Germinal center (tissue), 1 donor: ENCODE data around the gene KCNH4.

Source experiments
- DNase-seq: peaks from one replicate; pipeline ENCODE4 v3.0.0; 2012; ENCODE audit warnings: mixed read lengths, low spot score

Gene KCNH4

DNA sequence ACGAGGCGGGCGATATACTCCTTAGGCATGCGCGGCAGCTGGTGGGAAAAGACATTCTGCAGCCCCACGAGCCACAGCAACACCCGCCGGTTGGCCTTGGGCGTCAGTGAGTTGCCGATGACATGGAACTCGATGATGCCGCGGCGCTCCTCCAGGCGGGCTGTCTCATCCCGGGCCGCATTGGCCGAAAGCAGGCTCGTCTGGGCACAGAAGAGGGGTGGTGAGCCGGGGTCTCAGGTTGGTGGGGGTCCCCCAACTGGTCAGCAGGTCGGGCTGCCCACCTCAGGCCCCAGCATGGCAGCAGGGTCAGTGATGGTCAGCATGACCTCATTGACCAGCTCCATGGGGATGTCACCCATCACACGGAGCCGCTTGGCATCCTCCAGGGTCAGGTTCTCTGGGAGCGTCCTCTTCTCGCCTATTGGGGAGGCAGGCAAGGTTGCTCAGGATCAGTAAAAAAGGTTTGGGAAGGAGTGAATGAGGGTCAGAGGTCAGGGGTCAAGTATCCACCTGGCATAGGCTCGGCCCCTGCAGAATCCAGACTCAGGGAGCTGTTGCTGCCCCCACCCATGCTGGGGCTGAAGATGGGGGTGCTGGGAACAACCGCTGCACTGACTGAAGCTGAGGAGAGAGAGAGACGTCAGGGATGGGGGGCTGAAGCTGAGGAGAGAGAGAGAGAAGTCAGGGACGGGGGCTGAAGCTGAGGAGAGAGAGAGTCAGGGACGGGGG is 63.4 kb downstream of the KCNH4 start:
- DNase-seq, result no peak

DNA sequence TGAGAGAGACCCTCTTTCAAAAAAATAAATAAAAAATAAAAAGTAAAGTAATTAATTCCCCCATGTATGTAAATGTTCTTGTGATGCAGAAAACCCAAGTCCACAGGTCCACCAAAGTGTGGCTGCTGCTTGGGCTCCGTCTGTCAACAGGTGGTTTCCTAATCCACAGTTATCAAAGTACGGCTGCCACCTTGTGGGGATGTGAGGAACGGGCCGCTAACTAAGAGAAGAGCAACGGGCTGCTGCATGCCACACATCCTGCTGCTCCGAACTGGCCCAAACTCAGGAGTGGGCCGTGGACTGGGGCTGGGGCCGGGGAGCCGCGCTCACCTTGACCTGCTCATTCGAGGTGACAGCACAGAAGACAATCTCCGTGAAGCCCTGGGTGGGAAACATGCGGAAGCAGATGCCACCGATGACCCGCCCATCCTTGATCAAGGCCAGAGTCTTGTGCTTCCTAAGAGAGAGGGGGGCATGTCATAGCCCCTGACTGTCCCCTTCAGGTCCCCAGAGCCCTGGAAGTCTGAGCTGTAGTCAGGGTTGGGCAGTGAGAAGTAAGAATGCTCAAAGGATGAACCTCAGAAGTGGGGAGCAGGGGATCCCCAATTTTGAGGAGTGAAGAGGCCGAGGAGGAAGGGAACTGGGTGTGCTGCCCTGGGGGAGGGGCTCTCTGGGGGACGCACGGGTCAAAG is 64.1 kb downstream of the KCNH4 start:
- peak; percentile 79 for DNase-seq

DNA sequence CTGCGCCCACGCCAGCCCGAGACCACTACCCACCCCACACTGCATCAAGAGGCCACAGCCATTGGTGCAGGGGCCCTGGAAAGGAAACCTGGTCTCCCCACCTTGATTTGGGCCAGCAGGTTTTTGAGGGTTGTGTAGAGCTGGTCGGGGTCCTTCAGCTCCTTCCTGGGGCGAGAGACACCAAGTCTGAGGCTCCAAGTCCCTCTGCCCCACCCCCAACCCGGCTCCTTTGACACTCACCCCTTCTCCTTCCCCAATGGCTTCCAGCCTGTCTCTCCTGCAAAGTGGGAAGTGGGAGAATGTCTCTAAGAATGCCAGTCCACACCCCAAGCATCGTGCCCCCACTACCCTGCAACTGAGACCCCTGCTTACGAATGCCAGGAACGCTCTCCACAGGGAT is 66.8 kb downstream of the KCNH4 start:
- no peak for DNase-seq

- no peak for DNase-seq
Observed at GRCh38 chr17:42113293-42114069, 67.5 kb downstream of the KCNH4 start.

GRCh38 chr17:42112552-42113176 is 68.3 kb downstream of the KCNH4 start, which contains the start of gene DHX58:
Gene DHX58, minus strand, starts transcription at chr17:42112714. Its CDS starts 822 bp downstream, at chr17:42111892.
- peak; percentile 91 for DNase-seq

GRCh38 chr17:42111871-42112551 is 68.9 kb downstream of the KCNH4 start:
- no peak for DNase-seq

DNA sequence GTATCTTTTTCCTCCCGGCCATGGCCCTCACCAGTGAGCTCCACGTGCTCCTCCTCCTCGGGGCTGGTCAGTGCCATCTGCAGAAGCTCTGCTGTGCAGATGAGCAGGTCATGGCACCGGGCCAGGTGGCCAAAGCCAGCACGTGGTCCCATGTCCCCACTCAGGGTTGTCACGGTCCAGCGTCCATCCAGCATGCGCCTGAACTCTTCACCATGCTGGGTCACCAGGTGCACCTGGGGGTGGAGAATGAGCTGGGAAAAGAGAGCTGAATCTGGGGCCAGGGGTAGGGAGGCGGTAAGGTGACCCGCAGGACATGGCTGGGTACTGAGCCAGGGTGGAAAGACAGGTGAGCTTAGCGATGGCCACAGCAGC is 69.7 kb downstream of the KCNH4 start:
- no peak for DNase-seq

DNA sequence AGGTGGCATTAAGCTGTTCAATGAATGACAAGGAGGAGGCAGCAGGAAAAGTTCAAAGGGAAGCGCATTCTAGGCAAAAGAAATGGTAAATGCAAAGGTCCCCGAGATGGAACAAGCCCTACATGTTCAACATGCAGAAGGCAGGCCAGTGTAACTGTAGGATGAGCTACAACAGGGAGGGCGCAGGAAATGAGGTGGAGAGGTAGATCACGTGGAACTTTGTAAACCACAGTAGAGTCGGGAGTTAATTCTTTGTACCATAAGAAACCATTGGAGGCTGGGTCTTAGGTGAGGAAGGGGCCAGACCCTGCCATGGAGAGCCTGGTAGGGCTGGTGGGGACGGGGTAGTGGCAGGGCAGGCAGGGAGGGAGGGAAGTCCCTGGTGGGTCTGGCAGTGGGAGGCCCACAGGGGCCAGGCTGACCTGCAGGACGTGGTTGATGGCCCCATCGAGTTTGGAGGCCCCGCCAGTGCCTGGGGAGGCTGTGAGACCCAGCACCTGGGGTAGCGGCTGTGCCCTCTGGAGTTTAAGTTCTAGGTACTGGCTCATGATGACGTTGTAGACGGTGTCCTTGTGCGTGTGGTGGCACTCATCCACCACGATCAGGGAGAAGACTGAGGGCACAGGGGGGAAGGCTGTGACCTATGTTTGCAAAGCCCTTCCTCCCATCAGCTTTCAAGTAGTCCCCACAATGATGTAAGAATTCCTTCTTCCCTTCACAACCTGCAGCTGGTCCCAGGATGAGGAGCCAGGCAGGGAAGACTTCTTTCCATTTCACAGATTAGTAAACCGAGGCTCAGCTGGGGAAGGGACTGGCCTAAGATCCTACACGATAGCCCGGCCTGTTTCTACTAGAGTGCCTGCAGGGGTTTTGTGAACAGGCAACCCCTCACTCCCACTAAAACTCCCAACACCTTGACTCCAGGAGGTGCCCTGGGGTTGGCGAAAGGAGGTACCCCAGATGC is 70.4 kb downstream of the KCNH4 start:
- DNase-seq, result no peak

DNA sequence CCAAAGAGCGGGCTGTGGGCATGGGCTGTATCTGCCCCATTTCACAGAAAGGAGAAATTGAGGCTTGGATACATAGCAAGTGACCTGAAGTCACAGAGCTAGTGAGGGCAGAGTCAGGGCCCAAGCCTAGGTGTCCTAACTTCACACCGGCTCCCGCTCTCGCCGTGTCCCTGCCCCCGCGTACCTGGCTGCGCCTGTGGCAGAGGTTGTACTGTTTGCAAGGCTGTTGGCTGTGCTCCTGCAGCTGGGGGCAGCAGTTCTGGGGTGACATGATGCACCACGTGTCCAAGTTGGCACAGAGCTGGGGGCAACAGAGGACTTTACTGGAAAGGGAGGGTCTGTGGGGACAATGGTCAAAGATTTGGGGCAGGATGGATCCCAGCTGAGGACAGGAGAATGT is 71.9 kb downstream of the KCNH4 start:
- no peak for DNase-seq

DNA sequence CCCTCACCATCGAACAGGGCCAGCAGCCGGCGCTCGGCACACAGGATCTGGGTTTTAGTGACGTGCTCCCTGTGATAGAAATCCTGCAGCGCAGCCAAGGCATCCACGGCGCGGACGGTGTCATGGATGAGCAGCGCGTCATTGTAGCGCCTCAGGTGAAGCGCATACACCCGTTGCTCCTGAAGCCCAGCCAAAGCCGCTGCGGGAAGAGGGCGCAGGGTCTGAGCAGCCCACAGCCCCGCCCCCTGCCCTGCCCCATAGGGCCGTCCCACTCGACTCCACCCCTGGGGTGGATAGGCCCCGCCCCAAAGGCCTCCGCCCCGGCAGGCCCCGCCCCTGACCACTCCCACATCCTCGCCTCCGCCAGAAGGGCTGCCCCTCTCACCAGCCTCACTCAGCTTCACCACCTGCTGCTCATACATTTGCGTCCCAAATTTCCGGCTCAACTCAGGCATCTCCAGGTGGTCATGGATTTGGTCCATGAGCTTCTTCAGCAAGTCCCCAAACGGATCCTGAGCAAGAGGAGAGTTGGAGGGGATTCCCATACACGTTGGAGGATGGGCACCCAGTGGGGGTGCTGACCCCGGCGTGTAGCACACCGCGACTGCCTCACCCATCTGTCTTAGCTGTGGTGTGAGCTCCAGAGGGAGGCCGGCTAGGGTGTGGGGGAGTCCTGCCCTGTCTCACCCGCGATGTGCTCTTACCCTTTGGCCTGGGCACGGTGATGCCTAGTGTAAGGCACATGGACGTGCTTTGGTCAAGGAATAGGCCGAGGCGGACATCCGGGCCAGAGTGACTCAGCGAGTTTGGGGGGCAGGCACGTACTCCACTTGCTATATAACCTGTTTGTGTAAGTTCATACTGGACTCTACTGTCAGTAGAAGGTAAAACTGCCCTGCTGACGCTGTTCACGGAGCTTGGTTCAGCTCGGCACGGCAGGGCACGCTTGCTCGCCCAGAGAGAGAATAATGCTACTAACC is 73.1 kb downstream of the KCNH4 start:
- DNase-seq, result peak; percentile 99

DNA sequence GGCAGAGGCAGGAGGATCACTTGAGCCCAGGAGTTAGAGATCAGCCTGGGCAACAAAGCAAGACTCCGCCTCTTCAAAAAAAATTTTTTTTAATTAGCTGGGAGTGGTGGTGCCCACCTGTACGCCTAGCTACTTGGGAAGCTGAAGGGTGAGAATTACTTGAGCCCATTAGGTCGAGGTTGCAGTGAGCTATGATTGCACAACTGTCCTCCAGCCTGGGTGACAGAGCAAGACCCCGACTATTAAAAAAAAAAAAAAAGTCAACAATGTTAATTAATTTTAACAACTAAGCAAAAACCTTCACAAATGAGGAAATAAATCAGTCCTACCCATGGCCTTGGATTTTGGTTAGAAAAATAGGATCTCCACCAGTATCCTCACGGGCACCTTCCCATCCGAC is 73.8 kb downstream of the KCNH4 start:
- DNase-seq, result no peak
